ENCODE results near the gene KLHL29. TPM values are rescaled to one million over a fixed set of nuclear protein-coding genes. Genes with fewer than 3 reads are reported as not detected.

The KLHL29 gene
- polyA plus RNA-seq, 1 donor, result 11.9 TPM

GRCh38 chr2:23493846-23494245 is 108.9 kb downstream of the KLHL29 start:
- DNase-seq, result no peak

DNA sequence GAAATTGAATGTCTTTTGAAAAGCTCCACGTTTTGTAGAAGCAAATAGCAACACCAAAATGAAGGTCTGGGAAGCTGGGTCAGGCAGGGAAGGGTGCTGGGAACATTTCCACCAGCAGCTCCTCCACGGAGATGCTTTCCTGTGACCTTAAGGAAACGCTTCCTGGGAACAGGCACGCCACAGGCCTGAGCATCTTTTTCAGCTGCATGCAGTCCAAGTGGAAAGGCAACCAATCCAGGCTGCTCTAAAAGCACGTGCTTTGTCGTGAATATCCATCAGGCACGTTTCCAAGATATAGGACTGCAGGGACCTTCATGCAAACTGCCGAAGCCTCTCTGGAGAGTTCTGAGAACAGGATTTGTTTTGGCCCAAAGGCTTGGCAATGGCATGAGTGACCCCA is 109.3 kb downstream of the KLHL29 start:
- no peak for DNase-seq

DNA sequence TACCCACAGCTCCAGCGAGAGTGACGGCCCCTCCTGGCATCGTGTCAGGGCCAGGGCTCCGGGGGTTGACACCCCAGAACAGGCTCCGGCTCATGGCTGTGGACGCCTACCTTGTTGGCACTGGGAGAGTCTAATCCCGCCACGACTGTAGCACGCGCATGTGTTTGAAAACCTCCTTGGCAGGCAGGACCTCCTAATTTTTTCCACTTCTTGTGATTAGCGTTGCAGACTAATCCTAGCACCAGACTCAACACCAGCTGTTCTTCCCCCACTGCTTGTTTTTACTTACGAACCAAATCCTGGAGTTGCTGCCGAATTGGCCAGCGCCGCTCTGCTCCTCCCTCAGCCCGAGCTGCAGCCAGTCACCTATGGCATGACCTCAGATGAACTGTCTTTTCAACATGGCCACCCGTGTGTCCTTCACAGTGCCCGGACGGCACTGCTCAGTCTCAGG is 110.7 kb downstream of the KLHL29 start:
- no peak for DNase-seq

GRCh38 chr2:23496456-23496855 is 111.5 kb downstream of the KLHL29 start:
- DNase-seq, result no peak

DNA sequence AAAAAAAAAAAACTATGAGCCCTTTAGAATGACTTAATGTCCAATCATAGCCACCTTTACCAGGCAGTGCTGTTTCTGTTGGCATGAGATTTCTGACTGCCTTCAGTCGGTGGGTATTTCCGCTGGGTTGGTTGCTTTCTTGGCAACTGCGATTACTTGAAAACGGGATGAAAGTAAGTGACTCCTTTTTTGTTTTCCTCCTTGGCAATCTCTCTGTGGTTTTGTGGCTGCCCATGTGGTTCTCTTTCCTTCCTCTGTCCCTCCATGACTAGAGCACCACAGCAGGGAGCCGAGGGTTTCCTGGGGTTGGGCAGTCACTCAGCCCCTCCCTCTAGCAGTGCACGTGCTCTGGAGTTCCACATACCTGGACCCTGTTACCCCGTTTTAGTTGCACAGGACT is 112.1 kb downstream of the KLHL29 start:
- DNase-seq, result no peak

DNA sequence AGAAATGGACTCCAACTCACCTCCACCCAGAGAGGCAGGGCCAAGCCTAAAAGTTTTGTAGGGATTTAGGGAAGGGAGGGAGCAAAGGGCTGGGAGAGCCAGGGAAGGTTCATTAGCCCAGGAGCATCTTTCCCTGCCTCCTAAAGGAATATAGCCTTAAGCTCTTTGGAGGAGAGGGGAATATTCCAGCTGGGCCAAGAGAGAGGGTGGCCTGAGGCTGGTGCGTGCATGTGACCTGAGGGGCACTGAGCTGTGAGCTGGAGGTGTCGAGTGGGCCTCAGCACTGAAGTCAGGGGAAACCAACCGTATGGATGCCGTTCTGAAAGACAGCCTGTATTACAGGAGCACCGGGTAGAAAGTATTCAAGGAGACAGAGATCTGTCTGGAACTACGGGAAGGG is 112.6 kb downstream of the KLHL29 start:
- DNase-seq, result no peak

DNA sequence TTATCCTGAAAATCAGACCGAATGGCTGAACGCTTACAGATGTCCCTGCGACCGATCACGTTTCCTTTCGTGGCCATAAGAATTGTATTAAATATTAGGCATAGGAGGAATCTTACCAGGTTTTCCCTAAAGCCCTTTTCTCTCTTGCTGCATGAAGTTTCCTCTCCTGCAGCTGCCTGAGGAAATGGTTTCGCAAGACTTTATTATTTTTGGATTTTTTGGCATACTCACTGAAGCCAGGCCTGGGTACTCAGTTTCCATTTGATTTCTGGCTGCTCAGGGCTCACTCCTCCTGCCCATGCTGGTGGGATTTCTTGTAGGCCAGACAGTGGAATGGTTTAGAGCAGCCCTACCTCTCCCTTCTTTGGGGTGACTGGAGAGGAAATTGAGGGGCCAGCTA is 114.0 kb downstream of the KLHL29 start:
- DNase-seq, result no peak

GRCh38 chr2:23499439-23499838 is 114.5 kb downstream of the KLHL29 start:
- DNase-seq, result no peak

GRCh38 chr2:23500836-23501235 is 115.9 kb downstream of the KLHL29 start:
- DNase-seq, result no peak

GRCh38 chr2:23502096-23502495 is 117.1 kb downstream of the KLHL29 start:
- DNase-seq, result no peak

DNA sequence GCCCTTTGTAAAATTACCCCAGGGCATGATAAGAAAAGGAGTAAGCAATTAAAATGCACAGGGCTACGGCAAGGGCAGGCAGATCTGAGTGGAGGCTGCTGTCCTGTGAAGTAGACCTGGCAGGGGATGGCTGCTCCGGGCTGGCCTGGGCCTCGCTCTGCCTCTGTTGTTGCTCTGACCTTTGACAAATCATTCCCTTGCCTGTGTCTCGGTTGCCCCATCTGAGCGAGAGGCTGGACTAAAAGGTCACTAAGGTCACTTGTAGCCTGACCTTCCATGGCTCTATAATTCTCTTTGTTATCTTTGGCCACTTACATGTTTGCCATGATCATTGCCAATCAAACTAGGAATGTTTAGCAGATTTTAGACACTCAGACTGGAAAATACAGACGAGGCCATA is 118.1 kb downstream of the KLHL29 start:
- DNase-seq, result no peak

GRCh38 chr2:23503682-23504081 is 118.7 kb downstream of the KLHL29 start:
- DNase-seq, result no peak

GRCh38 chr2:23504591-23504990 is 119.6 kb downstream of the KLHL29 start:
- no peak for DNase-seq

DNA sequence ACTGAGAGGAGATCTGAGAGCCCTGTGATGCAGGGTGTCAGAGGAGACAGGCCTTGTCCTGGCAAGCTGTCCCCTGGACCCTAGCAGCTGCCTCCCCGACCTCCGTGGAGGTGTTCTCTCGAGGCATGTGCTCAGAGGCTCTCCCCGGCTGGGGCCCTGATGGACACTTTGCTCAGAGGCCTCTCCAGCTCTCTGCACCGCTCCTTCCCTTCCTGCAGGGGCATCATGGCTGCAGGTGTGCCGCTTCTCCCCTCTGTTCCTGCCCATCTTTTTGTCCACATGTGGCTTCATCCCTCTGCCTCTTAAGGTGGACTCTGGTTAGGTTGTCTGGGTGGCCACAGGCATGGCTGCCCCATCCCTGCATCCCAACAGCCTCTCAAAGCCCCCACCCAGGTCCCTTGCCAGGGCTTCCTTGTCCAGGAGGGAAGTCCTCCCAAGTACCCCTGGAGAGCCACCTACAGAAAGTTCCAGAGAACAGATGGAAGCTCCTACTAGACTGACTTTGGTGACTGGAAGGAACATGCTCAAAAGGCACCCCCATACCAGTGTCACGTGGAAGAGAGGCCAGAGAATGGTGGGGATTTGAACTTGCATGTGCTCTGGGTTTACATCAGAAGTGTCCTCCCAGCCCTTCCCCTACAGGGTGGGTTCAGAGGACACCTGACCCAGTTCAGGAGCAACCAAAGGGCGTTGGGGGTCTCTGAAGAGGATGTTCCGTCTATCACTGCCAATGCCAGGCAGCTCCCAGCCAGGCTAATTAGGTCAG is 120.4 kb downstream of the KLHL29 start:
- DNase-seq, result no peak

GRCh38 chr2:23505984-23506380 is 121.0 kb downstream of the KLHL29 start:
- DNase-seq, result no peak

DNA sequence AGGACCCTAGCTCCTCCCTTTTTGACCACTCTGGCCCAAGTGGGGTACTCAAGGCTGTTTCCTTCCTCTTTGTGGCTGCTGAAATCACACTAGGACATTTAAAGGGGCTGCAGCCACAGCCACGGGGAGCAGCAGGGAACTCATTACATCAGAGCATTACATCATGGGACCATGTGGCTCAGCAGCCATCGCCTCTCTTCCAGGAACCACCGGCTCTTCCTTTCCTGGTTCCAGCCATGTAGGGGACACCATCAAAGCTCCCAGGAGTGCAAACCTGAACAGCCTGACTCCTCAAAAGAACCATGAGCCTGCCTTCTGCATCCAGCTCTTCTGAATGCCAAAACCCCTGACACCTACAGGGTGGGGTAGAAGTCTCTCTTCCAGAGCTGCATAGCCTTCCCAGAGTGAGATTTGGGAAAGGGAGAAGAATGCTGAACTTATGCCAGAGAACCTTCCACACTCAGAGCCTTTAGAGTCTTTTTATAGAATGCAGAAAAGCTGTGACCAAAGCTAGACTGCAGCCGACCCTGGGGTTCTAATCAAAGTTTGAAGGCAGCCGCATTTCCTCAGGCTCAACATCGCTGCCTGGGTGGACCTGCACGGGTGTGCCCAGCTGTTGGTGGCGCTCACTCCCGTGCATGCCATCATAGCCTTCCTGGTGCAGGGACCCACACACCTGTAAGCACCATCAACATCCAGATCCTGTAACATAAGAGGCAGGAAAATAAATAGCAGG is 121.7 kb downstream of the KLHL29 start:
- no peak for DNase-seq

- DNase-seq, result no peak
These were observed 122.5 kb downstream of the KLHL29 start for GRCh38 chr2:23507267-23508065.

- DNase-seq, result no peak
These were observed 123.0 kb downstream of the KLHL29 start for GRCh38 chr2:23508066-23508390.

DNA sequence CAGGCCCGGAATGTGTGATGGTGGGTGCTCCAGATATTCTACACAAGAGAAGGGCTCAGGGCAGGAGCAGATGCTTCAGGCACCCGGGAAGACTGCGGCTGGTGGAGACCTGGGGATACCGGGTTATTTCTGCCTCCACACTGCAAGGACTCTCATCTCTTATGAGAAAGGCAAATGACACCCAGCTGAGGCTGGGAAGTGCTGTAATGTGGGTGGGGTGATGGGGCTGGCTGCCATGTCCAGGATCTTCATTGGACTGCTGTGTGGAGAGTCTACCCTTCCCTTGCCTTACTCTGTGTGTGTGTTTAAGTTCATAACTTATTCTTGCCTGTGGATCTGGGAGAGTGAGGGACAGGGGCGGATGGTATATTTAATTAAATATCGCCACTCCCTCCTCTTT is 124.1 kb downstream of the KLHL29 start:
- DNase-seq, result no peak

- no peak for DNase-seq
These were observed 124.8 kb downstream of the KLHL29 start for GRCh38 chr2:23509596-23510292.

- no peak for DNase-seq
These were observed 125.5 kb downstream of the KLHL29 start for GRCh38 chr2:23510471-23510870.

DNA sequence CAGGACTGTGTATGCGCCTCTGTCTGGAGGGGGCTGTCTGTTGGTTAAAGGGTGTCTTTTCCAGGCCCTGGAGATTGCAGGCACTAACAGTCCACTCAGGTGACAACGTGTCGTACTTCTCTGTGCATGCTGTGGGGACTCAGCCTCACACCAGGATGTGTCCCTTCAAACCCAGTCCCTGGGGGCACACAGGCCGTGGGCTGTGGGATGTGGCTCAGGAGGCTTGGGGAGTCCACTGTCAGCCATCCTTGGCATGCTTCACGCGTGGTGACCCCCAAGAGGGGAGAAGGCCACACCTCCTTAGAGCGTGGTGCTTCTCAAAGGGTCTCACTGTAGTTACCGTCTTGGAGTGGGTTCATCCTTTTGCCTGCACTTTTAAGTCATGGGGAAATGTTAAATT is 127.8 kb downstream of the KLHL29 start:
- no peak for DNase-seq
